Activated B cell treated with CpG ODN at 0.5 μM for 24 hours (primary cell): ENCODE measurements around the gene GALNT4. TPM values are rescaled to one million over a fixed set of nuclear protein-coding genes. Genes with fewer than 3 reads are reported as not detected.

ENCODE experiments used
- ATAC-seq: fragments of 200-7000 bp; cut with Tn5 transposase; one replicate; pipeline ENCODE4 v1.10.0; 2021; ENCODE audit warnings: low read depth, mild to moderate bottlenecking, moderate library complexity
- CTCF ChIA-PET: fragments of 350-600 bp; sonication (Branson Sonifier 250); formaldehyde crosslinking; loops from one replicate; lab custom pipeline; 2021; ENCODE audit warnings: antibody characterized with exemption; lab: Charles Lee
- POLR2A ChIA-PET: fragments of 350-600 bp; sonication (Branson Sonifier 250); formaldehyde crosslinking; loops from one replicate; lab custom pipeline; 2021; ENCODE audit warnings: antibody characterized with exemption; lab: Charles Lee
- DNase-seq: peaks from one replicate; pipeline ENCODE4 v3.0.0; 2022
- H3K27ac Mint-ChIP-seq: one replicate; pipeline ENCODE4 v1.8.0; 2020; ENCODE audit warnings: mixed read lengths
- H3K27me3 Mint-ChIP-seq: one replicate; pipeline ENCODE4 v1.8.0; 2021; ENCODE audit warnings: mixed read lengths
- H3K36me3 Mint-ChIP-seq: one replicate; pipeline ENCODE4 v1.8.0; 2021; ENCODE audit warnings: low read depth, mixed read lengths
- H3K4me1 Mint-ChIP-seq: one replicate; pipeline ENCODE4 v1.8.0; 2021; ENCODE audit warnings: mixed read lengths
- H3K4me3 Mint-ChIP-seq: one replicate; pipeline ENCODE4 v1.8.0; 2020; ENCODE audit warnings: mild to moderate bottlenecking, mixed read lengths
- H3K9me3 Mint-ChIP-seq: one replicate; pipeline ENCODE4 v1.8.0; 2020; ENCODE audit warnings: mixed read lengths
- CTCF ChIP-seq: fragments of 200-600 bp; IDR thresholded peaks from one replicate; pipeline ENCODE4 v1.8.0; 2022; ENCODE audit warnings: antibody characterized with exemption, mild to moderate bottlenecking
- intact Hi-C: fragments of 100-400 bp; cut with micrococcal nuclease; formaldehyde crosslinking; loops from one replicate; pipeline ENCODE4 v1.15.1; 2024
- total RNA-seq: library from RNA; stranded (reverse); gene quantifications from 2 replicates; pipeline ENCODE4 v1.2.3, GENCODE V29; 2022

Gene GALNT4
- total RNA-seq, 1 donor from 2014 or later = 6.2 TPM

DNA sequence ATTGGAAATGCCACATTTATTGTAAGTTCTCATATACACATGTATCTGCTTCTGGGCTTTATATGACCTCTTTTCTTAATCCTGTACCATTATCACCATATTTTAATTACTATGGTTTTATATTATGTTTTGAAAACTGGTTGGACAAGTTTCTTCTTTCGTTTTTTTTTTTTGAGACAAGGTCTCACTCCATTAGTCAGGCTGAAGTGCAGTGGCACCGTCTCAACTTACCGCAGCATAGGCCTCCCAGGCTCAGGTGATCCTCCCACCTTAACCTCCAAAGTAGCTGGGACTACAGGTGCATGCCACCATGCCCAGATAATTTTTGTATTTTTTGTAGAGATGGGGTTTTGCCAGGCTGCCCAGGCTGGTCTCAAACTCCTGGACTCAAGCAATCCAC is 44.6 kb downstream of the GALNT4 start:
- H3K27ac Mint-ChIP-seq = no peak overlapping the region
- H3K36me3 Mint-ChIP-seq = peaks cover 10% of the 10 kb centered on the region
- POLR2A ChIA-PET = no interaction called here
- TF ChIP-seq CTCF = no peak
- H3K9me3 Mint-ChIP-seq = no peaks in the 10 kb centered on the region
- no peaks in the 10 kb centered on the region for H3K27me3 Mint-ChIP-seq
- H3K4me1 Mint-ChIP-seq = peaks cover 2% of the 10 kb centered on the region
- no peak overlapping the region for H3K4me3 Mint-ChIP-seq
- CTCF ChIA-PET = no interaction called here
- DNase-seq = no peak
- intact Hi-C loops = no loop called here
- no peak for ATAC-seq

GRCh38 chr12:89477633-89478279 is 46.8 kb downstream of the GALNT4 start:
- ATAC-seq (no peak), DNase-seq (no peak)
- no peak for TF ChIP-seq CTCF
- Mint-ChIP-seq H3K4me3 (no peak overlapping the region), H3K36me3 (peaks cover 3% of the 10 kb centered on the region), H3K27ac (no peak overlapping the region), H3K4me1 (peaks cover 9% of the 10 kb centered on the region), H3K27me3 (no peaks in the 10 kb centered on the region), H3K9me3 (no peaks in the 10 kb centered on the region)
- CTCF ChIA-PET = no interaction called here
- intact Hi-C loops = no loop called here
- POLR2A ChIA-PET = no interaction called here

GRCh38 chr12:89476904-89477595 is 47.5 kb downstream of the GALNT4 start:
- TF ChIP-seq CTCF = no peak
- Mint-ChIP-seq H3K4me3 (no peak overlapping the region), H3K9me3 (no peaks in the 10 kb centered on the region), H3K27me3 (no peaks in the 10 kb centered on the region), H3K4me1 (peaks cover 9% of the 10 kb centered on the region), H3K36me3 (peaks cover 1% of the 10 kb centered on the region), H3K27ac (no peak overlapping the region)
- ATAC-seq (no peak), DNase-seq (no peak)
- intact Hi-C loops = no loop called here
- ChIA-PET CTCF (no interaction called here), POLR2A (no interaction called here)

GRCh38 chr12:89476232-89476631 is 48.4 kb downstream of the GALNT4 start:
- no peak for TF ChIP-seq CTCF
- ATAC-seq (no peak), DNase-seq (no peak)
- Mint-ChIP-seq H3K4me3 (no peak overlapping the region), H3K27ac (no peak overlapping the region), H3K36me3 (peaks cover 1% of the 10 kb centered on the region), H3K4me1 (peaks cover 10% of the 10 kb centered on the region), H3K27me3 (no peaks in the 10 kb centered on the region), H3K9me3 (no peaks in the 10 kb centered on the region)
- intact Hi-C loops = no loop called here
- CTCF ChIA-PET = no interaction called here
- POLR2A ChIA-PET = interaction anchor here (2.2 kb wide), 1 partner anchor 48 kb away, joined by 4 read pairs; the partner anchor contains the start of gene GALNT4

DNA sequence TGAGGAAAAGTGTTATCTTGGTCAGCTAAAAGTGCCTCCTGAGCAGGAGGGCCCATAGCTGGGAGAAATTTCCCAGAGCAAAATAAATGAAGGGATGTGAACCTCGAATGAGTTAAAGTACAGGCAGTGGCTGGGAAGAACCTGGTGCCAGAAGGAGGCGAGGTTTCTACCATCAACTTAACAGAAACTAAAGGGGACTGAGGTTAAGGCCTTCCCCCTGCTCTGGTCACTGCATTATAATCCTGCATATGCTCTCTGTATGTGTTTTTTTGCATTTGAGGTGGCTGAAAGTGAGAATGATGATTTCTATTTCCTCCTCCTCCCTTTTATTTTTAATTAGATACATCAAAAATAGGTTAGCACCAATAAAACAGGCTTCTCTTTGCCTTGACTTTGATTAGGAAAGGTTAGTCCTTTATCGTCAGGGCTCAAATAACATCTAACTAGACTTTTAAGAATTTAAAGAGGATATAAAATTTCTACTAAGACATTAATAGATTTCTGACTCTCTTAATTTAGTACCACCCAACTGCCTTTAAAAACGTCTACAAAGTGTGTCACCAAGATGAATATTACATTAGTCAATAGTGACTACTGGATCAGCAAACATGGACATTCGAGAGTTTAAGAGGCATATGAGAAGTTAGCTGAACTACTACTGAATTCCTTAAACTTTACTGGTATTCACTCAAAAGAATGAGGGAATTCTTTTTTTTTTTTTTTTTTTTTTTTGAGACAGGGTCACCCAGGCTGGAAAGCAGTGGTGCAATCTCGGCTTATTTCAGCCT is 49.2 kb downstream of the GALNT4 start:
- no peak overlapping the region for H3K27ac Mint-ChIP-seq
- H3K9me3 Mint-ChIP-seq = no peaks in the 10 kb centered on the region
- ChIA-PET CTCF (no interaction called here), POLR2A (interaction anchor here (2.2 kb wide), 1 partner anchor 49 kb away, joined by 4 read pairs; the partner anchor contains the start of gene GALNT4)
- ATAC-seq (no peak), DNase-seq (no peak)
- intact Hi-C loops = no loop called here
- TF ChIP-seq CTCF = no peak
- no peaks in the 10 kb centered on the region for H3K27me3 Mint-ChIP-seq
- no peak overlapping the region for H3K4me3 Mint-ChIP-seq
- H3K4me1 Mint-ChIP-seq = peaks cover 17% of the 10 kb centered on the region
- H3K36me3 Mint-ChIP-seq = peaks cover 1% of the 10 kb centered on the region
